LNCaP clone FGC (cell line): Measurements from ENCODE around the gene NELL1.

Source experiments
- DNase-seq: peaks from one replicate; pipeline ENCODE4 v3.0.0-alpha.2; 2011; ENCODE audit warnings: low read depth
- H3K4me3 ChIP-seq: 2 replicates; pipeline ENCODE4 v1.5.1; 2011; ENCODE audit warnings: mild to moderate bottlenecking, low read depth, low read length, control low read depth
- TF ChIP-seq, protein P1 (sequence below): IDR thresholded peaks from 2 replicates; pipeline ENCODE4 v1.5.1; 2012; ENCODE audit warnings: mild to moderate bottlenecking; ENCODE audit not compliant: control insufficient read depth, insufficient read depth; ENCODE audit errors: extremely low read depth

NELL1 gene

DNA sequence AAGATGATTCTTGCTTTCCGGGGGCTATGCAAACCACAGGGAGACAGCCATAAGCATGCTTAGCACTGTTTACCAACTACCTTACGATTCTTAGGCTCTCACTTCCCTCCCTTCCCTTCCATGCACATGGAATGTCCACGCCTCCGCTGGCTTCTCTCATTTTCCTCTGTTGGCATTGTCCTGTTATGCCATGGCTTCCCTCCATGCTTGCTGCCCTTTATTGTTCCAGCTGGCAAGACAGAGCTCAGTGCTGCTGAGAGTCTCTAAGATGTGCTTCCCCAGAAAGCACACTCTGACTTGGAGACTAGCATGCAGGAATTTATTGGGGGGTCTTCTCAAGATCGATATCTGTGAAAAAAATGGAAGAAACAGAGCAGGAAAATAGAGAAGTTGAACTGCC is 379.2 kb downstream of the NELL1 start:
- no peak overlapping the region for H3K4me3 ChIP-seq
- TF ChIP-seq, protein P1, sequence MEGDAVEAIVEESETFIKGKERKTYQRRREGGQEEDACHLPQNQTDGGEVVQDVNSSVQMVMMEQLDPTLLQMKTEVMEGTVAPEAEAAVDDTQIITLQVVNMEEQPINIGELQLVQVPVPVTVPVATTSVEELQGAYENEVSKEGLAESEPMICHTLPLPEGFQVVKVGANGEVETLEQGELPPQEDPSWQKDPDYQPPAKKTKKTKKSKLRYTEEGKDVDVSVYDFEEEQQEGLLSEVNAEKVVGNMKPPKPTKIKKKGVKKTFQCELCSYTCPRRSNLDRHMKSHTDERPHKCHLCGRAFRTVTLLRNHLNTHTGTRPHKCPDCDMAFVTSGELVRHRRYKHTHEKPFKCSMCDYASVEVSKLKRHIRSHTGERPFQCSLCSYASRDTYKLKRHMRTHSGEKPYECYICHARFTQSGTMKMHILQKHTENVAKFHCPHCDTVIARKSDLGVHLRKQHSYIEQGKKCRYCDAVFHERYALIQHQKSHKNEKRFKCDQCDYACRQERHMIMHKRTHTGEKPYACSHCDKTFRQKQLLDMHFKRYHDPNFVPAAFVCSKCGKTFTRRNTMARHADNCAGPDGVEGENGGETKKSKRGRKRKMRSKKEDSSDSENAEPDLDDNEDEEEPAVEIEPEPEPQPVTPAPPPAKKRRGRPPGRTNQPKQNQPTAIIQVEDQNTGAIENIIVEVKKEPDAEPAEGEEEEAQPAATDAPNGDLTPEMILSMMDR: no peak
- DNase-seq: no peak

DNA sequence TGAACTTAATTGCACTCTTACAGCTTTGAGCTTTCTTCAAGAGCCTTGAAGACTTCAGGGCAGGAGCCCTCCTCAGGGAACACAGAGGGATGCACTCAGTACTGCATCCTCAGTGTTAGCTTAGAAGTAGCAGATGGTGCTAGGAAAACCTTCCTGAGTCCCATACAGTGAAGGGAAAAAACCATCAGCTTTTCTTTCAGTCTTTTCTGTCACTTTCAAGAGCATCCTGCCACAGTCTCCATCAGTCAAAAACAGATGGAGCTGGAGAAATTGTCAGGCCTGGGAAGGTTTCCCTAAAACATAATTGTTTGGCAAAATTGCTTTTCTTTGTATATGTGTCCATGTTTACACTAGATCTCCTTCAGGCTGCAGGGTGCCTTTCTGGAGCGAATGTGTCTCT is 384.1 kb downstream of the NELL1 start:
- no peak for DNase-seq
- H3K4me3 ChIP-seq: no peak overlapping the region
- TF ChIP-seq, protein P1: no peak

DNA sequence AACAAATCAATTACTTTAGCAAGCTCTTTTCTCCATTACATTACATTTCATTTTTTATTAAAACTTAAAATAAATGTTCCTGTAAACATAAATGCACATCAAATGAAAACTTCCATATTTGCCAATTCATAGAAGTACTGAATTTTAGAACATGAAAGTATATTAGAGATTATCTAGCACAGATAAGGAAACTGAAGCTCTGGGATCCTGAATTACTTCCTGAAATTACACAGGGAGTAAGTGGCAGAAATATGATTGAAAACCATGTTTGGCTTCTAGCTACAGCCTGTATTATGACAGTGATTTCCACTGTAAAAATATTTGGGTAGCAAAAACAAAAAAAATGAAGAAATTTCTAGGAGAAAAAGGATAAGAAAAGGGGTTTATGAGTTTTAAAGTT is 387.3 kb downstream of the NELL1 start:
- TF ChIP-seq, protein P1: no peak
- no peak overlapping the region for H3K4me3 ChIP-seq
- DNase-seq: no peak

DNA sequence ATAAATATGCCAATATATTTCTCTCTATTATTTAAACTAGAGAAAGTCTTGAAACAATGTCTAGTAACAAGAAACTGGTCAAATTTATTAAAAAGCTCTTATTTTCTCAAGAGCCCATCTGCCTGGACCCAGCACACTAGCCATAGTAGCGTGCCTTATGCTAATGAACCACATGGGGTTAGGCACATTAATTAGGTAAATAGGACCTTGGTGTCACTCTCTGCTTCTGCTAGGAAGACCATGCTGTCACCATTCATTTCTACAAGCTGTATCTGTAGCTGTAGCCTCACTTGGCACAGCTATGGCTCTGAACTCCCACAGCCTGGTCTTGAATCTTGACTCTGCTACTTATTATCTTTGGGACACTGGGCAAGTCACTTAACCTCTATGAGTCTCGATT is 390.5 kb downstream of the NELL1 start:
- TF ChIP-seq, protein P1: no peak
- H3K4me3 ChIP-seq: no peak overlapping the region

DNA sequence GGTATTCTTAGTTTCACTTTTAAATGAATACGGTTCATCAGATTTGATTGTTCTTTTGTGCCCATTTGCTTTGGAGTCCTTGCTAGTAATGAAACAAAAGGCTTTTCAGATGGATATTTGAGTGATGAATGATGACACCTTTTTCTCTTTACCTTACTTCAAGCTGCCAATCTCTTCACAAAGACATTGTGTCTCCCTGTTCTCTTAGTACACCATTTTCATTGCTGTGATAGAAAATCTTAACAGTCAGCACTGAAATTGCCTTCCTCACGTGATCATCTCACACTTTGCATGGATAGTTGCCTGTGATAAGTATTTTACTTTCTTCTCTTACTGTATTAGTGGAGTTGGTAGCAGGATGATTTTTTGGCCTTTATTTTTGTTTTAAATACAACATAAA is 396.6 kb downstream of the NELL1 start:
- TF ChIP-seq, protein P1: no peak
- no peak overlapping the region for H3K4me3 ChIP-seq
- DNase-seq: no peak

More for the DNA sequence above, 390.5 kb downstream of the NELL1 start:
- no peak for DNase-seq

DNA sequence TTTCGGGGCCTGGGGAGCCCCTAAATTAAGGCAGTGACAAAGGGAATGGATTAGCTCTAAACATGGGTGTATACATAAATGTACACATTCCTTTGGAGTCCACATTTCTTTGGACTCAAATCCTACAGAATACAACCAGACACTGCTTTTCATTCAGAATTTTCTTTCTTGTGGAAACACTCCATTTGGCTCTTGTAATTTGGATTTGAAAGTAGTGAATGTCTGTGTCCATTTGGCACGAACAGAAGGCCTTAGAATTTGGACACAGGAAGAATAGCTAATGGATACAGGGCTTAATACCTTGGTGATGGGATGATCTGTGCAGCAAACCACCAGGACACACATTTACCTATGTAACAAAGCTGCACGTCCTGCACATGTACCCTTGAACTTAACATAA is 399.5 kb downstream of the NELL1 start:
- no peak overlapping the region for H3K4me3 ChIP-seq
- TF ChIP-seq, protein P1: no peak
- DNase-seq: no peak

DNA sequence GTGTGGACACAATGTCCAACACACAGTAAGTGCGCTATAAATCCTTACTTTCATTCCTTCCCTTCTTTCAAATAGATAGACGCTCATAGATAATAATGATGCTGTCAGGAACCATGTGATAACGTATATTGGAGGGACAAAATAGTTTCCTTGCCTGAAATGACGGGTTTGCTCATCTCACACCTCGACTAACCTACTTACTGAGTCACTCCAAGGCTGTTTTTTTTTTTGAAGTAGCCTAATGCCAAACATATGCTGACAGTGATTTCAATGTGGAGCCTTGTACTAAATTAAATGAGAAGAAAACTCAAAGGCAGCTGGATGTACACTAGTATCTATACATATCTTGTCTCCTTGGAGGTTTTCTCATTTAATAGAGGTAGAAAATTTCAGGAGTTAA is 400.5 kb downstream of the NELL1 start:
- TF ChIP-seq, protein P1: no peak
- H3K4me3 ChIP-seq: no peak overlapping the region
- DNase-seq: no peak
